NCI-H524 (cell line): ENCODE measurements around the gene YPEL5.
A peak's percentile ranks its signal among the peaks of the same experiment; 100 is the strongest.
"Not testable (repeated sequence)": the region's sequence is repeated elsewhere in the genome, so short reads cannot be mapped to it uniquely, and the experiment has no call there.

Experiments used
- DNase-seq, 2 experiments: peaks; one replicate each; lab custom pipeline; 2025; lab: John Stamatoyannopoulos, UW

YPEL5 gene

DNA sequence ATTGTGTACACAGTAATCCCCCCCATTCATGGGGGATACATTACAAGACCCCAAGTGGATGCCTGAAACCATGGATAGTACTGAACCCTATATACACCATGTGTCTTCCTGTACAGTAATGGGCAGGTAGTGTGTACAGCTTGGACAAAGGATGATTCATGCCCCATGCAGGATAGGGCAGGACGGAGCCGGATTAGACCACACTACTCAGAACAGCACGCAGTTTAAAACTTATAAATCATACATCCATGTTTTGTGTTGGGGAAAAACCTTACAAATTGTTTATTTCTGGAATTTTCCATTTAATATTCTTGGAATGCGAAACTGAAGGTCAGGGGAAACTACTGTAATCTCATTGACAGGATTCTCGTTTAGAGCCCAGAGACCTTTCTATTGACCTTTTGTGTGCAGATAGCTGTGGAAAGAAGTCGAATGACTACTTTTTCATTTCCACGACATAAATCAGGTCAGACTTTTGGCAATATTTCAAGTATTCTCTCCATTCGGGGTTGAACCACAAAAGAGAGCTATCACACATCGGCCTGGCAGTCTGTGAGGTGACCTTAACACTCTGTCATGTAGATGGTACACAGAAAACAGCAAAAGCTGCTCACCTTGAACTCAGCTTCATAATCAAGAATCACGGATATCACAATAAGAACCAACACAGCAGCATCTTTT, 9.9 kb upstream of the YPEL5 start:
- no peak for DNase-seq

DNA sequence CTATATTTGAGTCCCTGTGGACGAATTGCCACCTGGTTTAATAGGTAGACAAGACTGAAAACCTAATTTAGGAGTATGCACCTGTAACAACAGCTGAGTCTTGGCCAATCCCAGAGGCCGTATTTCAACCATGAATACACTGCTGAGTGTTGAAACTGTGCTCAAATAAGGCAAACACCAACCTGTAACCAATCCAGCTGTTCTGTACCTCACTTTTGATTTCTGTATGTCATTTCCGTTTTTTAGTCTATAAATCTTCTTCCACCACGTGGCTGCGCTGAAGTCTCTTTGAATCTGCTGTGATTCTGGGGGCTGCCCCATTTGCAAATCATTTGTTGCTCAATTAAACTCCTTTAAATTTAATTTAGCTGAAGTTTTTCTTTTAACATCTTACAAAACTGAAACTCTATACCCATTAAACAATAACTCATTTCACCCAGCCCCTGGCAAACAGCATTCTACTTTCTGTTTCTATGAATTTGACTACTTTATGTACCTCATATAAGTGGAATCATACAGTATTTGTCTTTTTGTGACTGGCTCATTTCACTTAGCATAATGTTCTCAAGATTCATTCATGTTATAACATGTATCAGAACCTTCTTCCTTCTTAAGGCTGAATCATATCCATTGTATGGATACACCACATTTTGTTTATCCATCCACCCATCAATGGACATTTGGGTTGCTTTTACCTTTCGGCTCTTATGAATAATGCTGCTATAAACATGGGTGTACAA, 7.5 kb upstream of the YPEL5 start:
- no peak for DNase-seq

DNA sequence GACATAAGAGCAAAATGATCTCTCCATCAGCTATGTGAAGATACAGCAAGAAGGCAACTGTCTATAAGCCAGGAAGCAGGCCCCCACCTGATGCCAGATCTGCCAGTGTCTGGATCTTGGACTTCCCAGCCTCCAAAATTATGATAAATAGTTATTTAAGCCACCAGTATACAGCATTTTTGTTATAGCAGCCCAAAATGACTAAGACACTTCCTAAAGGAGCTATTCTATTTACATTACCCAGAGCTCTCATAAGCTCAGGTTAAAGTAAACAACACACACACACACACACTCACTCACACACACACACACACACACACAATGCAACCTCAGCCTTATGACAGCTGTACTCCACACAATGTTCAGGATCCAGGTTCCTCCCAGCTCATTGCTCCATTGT, 5.7 kb upstream of the YPEL5 start:
- DNase-seq, result no peak

DNA sequence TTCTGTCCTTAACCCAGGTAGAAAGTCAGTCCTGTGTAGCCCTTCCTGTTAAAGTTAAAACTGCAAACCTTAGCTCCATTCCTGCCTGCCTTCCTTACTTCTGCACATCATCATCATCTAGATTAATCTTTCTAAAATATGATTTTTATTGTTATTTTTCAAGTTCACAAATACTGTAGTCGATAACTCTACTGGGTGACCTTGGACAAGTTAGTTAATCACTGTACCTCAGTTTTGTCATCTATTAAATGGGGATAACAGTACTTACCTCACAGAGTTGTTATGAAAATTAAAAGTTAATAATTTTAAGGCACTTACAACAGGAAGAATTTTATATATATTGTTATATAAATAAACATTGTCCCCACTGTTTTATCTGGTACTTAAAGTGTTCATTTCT, 2.5 kb upstream of the YPEL5 start:
- DNase-seq, result no peak

DNA sequence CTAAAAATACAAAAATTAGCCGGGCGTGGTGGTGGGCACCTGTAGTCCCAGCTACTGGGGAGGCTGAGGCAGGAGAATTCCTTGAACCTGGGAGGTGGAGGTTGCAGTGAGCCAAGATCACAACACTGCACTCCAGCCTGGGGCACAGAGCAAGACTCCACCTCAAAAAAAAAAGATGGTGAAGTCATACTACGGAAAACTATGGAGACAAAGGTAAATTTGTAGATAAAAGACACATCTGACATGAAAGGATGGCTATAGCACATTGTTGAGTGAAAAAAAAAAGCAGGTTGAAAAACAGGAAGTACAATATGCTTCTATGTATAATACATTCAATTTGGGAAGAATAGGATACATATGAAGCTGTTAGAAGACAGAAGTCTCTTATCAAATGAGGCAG, 1.9 kb upstream of the YPEL5 start:
- DNase-seq, result not testable (repeated sequence)

DNA sequence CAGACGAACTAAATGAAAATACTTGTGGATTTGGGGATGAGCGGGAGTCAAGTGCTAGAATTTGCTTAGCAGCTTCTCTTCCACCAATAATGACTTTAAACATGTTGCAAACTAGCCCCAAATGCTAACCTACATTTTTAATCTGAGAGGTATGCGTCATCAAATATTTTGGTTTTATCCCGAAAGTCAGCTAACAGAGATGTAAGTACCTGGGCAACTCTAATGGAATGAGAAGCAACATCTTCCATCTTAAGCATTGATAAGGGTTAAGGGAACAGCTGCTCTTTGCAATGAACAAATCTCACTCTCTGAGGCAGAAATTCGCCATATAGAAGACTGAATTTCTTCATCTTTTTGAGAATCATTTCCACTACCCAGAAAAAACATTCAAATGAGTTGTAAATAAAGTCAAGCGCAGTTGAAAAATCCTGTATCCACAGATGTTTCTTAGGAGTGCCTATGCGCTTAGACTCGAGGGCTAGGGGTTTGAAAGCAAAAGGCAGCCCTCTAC, 926 bp upstream of the YPEL5 start:
- no peak for DNase-seq

DNA sequence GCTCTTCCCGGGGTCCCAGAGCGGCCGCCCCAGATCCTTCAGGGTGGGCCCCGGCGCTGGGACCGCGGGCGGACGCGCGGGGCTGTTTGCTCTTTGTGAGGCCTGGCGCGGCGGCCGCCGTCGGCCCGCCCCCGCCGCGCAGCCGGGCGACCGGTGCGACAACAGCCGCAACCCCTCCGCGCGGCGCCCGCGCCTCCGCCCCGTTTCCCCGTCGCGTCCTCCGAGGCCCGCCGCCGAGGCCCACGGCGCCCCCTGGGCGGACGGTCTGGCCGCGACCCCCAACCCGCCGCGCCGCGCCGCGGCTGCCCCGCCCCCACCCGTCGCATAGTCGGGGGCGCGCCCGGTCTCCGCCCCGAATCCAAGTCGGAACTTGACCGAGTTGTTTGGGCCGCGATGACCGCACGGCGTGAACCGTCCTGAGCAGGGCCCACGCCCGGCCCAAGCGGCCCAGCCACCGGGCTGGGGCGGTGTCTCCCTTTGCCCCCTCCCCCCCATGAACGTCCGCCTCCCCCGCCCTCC, 448 bp downstream of the YPEL5 start:
- DNase-seq, result peak in 1 of 2 experiments; percentile 56

DNA sequence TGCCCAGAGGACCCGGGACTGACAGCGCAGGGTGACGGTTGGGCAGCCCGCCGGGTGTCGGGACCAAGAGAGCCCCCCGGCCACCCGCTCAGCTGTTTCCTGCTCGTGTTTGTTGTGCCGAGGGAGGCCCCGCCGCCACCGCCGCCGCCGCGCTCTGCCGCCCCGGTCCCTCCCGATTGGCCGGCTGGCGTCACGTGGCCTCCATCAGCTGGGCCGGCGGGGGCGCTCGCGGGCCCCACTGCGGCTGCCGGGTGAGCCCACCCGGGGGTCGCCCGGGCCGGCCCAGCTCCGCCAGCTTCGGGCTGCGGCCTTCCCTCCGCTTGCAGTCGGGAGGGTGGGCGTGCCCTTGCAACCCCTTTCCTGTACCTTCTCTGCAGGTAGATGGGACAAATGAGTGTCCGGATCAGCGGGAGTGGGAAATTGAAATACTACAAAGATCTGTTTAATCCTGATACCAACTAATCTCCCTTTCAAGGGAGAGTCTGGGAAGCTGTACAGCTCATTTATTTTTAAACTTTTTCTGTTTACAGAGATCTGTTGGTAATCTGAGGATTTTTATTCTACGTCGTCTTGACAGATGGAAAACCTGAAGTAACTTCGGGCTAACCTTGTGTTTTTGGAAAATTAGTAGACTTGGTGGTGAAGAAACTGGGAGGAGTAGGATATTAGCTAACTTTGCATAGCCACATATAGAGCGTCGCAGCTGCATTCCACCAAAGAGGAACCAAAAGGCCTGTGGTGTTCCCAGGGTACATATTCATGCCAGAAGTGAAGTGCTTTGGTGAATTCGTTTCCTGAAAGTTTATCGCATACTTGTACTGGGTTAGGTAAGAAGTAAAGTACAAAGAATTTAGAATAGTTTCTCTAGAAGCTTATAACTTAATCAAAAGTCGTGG, 1.2 kb downstream of the YPEL5 start:
- peak; percentile 21 to 68 for DNase-seq

DNA sequence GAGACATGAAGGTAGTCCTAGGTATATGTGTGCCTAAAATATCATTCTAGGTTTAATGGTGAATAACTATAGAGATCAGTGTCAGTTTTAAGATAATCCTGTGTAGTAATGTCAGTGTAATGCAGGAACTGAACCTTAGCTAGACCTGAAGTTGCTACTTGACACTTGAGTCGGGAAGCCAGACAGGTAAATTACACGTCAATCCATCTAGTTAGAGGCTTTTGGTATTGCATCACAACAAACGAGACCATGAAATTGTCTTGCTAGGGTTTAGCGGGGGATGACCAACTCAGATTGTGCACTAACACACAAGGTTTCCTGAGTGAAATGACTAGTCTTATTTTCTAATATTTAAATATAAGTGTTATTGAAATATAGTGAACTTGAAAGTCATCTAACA, 2.0 kb downstream of the YPEL5 start:
- no peak for DNase-seq

DNA sequence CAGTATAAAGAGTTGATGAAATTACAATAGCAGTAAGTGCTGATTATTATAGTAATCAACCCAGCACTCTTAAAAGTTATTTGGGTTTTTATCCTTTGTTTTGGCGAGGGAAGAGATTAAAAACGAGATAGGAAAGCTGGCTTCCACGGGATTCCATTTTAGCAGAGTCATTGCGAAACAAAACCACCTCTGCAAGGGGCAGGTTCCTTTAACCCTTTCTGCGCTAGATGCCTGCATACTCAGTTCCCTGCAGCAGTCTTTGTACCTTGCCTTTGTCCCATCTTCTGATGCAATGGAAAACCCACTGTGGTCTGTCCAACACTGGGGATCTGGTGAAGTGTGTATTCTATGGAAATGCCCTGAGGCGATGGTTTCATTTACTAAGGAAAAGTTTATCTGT, 2.7 kb downstream of the YPEL5 start:
- DNase-seq, result no peak

DNA sequence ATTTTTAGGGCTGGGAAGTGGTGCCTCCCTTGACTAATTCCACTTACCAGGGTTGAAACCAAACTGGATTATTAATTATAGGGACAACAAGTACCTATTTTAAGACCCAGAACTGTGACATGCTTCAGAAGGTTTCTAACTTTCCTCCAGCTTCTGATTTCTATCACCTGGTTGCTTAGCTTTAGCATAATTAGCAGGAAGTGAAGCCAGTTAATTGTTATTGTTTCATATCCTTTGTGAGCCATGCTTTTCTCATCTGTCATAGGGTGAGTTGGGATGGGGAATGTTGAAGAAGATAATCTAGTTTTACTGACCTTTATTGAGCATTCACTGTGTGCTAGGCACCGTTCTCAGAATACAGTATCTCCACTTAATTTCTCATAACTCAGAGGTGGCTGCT, 3.2 kb downstream of the YPEL5 start:
- no peak for DNase-seq

DNA sequence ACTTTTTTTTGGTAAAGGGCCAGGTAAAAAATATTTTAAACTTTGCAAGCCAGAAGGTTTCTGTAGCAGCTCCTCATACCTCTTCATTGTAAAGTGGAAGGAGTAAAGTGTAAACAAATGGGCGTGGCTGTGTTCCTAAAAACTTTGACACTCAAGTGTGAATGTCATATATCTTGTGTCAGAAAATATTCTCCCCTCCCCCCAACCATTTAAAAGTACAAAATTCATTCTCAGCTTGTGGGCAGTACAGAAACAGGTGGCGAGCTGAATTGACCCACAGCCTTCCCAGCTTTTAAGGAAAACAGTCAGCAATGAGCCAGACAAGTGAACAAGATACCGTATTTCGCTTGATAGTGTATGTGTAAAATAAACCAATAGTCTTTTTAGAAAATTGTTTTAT, 4.0 kb downstream of the YPEL5 start:
- no peak for DNase-seq

DNA sequence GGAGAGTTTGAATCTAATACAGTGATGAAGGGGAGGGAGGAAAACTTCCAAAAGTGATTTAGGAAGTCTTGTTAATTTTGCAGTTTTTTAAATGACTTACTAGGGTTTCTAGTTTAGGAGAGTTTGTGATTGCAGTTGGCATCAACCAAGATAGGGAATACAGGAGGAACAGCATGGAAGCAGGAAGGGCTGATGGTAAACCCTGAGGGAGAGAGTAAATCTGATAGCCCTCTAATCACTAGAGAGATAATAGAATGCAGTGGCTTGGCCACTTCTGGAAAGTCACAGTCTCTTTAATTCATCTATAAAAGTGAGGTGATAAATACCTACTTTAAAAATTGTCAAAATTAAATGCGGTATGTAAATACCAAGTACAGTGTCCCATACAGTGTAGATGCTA, 5.6 kb downstream of the YPEL5 start:
- DNase-seq, result no peak

DNA sequence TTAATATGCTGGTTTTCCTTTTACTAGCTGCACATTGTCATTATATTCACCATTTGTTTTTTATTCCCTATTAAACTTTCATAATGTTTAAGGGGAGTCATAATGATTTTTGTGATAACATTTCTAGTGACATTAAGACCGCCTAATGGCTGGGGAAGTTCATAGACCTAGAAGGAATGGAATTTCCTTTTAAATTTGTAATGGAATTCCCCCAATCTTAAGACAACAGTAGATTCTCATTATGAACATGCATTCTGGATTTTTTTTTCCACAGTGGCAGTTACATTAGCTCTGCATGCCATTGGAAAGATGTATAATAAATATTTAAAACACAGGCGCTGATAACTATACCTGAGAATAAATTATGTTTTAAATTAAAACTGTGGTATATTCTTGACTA, 8.4 kb downstream of the YPEL5 start:
- no peak for DNase-seq

DNA sequence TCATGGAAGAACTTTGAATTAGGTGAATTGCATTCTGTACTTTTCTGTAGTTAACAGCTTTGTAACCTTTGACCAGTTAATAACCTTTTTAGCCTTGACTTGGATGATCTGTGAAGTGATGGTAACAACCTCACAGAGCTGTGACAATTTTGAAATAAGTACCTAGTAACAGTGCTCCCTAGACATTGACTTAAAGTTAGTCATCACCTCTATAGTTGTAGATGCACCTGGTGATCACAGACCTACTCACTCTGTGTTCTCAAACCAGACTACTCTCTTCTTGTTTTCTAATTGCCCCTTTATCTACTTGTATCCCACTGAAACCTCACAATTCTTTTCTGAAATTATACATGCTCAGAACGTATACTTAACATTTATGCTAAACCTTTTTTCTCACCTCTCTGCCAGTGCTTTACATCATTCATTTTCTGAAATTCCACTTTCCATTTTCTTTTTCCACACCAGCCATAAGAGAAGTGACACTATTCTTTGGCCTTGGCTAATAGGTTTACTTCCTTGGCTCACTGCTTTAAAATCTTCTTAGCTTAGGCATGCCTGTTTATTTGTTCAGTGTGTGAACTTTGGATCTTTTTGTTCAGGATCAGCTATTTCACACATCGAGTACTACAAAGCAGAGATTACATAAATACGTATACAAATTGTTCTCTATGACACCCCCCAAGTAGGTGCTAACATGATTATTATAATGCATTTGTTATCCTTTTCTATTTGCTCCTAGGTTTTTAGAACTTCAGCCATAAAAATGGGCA, 9.3 kb downstream of the YPEL5 start:
- DNase-seq, result no peak

DNA sequence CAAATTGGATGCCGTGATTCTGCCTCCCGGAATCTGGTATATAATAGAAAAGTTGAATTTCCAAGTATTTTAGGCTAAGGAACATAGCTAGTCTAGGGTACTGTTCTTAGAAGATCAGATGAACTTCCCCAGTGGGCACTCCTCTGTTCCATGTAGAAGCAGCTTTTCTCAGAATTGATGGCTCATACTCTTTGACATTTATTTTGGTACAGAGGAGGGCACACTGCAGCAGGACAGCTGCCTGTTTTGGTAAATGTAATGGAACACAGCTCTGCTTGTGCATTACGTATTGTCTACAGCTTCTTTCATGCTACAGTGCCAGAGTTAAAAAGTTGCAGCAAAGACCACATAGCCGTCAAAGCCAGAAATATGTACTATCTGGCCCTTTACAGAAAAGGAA, 10.8 kb downstream of the YPEL5 start:
- no peak for DNase-seq

DNA sequence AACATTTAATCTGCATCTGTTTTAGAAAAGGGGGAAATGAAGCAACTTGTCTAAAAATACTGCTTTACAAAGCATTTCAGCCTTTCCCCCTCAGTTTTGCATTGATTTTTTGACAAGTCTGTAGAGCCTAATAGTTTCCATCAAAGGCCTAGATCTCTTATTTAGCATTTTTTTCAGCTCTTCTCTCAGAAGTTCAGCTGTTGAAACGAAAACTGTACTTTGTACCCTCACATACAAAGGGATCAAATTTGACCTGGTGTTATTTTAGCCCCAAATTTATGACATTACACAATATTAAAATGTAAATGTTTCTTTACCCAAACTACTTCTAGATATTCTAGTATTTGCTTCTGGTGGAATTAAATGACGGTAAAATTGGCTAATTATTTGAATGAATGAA, 13.0 kb downstream of the YPEL5 start:
- DNase-seq, result no peak

DNA sequence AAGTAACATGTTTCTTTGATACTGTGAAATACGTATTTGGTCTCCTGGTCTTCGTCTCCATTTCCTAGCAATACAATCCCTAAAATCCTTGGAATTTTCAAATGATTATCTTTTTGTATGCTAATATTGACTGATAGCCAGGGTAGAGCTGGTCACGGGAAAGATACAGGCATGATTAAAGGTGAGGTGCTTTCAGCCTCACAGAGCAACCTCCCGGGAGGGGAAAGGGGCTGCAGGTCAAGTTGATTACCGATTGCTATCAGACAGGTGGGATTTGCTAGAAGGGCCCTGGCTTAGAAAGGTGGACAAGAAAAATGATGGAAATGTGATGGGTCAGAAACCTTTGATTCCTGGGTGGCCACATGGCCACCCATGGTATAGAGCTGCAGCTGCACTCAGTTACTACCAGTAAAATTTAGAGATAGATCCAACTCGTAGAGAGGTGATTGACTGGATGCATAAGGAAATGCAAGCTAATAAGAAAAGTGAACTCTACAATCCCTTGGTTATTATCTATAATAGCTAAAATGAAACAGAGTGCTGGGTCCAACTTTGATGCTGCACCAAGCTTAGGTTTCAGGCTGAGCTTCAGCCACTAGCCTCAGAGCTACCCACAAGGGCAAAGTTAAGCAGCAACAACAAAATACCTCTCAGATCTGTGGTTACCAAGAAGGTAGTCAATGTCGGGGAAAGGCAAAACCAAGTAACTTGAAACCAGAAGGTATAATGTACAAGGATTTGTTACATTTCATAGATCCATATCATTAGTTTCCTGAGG, 15.3 kb downstream of the YPEL5 start:
- DNase-seq, result no peak

DNA sequence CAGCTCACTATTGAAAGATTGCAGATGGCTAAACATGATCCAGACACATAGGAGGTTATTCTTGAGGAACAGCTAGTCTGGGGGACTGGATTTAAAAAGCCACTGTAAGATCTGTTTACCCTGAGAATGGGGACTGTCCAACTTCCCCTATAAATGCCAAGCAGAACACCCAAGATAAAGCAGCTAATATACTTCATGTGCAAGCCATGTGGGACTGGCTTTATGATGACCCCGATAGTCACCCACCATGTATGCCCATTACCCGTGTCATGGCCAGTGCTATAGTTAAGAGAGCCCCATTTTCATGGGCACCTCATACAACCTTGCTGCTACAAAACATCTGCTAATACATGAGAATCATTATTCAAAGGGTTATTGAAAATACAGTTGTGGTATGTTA, 16.0 kb downstream of the YPEL5 start:
- no peak for DNase-seq

DNA sequence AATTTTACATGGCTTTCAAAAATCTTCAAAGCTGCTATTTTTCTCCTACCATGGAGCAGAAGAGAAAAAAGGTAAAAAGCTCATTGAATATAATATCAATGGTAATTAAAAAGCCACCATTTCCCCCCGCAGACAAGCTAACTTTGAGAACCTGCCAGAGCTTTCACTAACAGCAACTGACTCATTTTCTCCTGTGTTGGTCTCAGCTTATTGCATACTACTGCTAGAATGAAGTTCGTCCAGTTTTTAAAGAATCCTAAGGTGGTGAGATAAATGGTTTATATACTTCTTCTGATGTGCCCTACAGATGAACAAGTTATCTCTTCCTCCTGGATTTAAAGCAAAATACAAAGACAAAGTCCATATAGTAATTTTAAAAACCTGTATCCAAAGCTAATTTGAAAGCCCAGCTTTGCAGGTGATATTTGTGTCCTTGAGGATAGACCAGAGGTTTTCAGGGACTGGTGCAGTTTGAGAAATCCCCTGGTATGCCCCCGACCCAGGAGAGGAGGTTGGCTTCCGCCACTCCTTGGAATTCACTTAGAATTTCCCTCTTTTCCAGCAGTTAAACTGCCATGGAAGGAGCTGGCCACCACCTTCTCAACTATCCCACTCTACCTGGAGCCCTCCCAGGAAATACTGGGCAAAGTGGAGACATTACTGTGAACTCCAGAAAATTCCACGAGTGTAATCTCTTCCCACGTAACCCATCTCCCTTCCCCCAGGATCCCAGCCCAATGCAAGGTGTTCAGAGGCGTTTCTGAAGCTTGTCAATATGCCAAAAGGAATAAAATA, 17.5 kb downstream of the YPEL5 start:
- no peak for DNase-seq
